Activated T-cell treated with anti-CD3 and anti-CD28 coated beads for 1 hour (primary cell): ENCODE results near the gene DENND4C.
"Not testable (repeated sequence)": the region's sequence is repeated elsewhere in the genome, so short reads cannot be mapped to it uniquely, and the experiment has no call there.

ENCODE experiments used
- DNase-seq: peaks from one replicate; pipeline ENCODE4 v3.0.0-alpha.2; 2020; ENCODE audit warnings: low read depth

Gene DENND4C

DNA sequence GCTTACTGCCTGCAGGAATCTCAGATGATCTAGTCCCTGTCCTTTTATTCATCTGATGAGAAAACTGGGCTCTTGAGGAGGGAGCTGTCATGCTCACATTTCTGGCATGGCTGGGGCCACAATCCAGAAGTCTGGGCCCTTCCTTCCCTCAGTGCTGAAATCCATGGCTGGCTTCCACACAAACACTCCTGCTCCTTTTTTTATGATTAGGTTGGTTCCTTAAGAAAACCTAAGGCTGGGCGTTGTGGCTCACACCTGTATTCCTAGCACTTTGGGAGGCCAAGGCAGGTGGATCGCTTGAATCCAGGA lies 179.7 kb downstream of the DENND4C start:
- DNase-seq = no peak

DNA sequence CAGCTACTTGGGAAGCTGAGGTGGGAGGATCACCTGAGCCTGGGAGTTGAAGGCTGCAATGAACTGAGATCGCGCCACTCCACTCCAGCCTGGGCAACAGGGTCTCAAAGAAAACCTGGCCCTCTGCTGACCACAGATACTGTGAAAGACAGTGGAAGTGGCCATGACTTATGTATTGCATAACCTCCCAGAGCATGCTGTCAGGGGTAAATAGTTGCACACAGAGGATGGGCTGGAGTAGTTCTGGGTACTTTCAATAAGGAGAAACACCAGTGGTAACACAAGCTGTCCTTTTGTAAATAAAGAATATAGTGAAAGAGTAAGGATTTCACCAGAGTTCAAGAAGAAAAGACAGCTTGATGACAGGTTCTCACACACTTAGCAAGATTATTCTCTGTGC lies 180.1 kb downstream of the DENND4C start:
- DNase-seq = no peak

DNA sequence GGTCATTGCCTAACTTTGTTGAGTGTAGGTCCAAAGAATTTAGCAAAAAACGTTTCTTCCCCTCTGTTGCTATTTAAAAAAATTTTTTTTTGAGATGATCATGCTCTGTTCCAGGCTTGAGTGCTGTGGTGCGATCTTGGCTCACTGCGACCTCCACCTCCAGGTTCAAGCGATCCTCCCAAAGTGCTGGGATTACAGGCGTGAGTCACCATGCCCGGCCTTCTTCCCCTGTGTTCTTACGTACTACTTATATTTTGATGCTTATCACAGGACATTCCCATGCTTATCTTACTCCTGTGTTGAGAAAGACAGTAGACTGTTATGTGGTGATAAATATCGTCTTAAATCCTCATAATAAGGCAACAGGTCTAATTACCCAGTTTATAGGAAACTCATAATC lies 180.8 kb downstream of the DENND4C start:
- DNase-seq = no peak

DNA sequence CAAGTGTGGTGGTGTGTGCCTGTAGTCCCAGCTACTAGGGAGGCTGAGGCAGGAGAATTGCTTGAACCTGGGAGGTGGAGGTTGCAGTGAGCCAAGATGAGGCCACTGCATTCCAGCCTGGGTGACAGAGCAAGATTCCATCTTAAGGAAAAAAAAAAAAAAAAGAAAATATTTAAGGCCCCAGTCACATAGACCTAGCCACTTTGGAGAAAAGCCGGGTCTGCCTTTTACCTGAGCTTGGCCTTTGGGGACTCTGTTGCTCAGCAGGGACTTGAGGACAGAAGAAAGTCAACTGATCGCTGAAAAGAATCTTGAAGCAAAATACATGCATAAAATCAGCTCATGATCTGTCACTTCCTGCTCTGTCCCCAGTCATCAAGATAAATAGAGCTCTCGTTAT lies 183.0 kb downstream of the DENND4C start:
- DNase-seq = not testable (repeated sequence)

DNA sequence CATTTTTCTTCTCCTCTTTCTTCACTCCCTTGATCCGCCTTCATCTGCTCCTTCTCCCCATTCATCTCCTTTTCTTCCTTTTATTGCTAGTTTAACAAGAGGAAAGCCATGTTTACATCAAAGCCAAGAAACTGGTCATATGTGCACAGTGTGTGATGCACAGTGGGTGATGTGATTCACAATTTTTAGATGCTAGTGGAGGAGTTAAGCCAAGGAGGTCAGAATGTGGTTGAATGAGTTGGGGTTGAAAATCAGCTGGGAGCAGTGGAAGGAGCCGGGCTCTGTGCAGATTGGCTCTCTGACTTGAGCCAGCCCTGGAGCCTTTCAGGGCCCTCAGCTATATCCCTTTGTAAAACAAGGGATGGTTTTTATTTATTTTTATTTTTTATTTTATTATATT lies 185.7 kb downstream of the DENND4C start:
- DNase-seq = no peak

DNA sequence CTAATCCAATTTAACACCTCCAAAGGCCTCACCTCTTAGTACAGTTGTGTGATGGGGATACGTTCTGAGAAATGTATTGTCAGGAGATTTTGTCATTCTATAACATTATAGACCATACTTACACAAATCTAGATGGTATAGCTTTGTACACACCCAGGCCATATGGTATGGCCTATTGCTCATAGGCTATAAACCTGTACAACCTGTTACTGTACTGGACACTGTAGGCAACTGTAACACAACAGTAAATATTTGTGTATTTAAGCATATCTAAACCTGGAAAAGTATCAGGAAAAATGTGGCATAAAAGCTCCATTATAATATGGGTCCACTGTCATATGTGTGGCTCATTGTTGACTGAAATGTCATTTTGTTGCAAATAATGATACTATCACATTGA lies 190.4 kb downstream of the DENND4C start:
- DNase-seq = no peak
